ENCODE measurements around the gene GALNT10.

Gene GALNT10

DNA sequence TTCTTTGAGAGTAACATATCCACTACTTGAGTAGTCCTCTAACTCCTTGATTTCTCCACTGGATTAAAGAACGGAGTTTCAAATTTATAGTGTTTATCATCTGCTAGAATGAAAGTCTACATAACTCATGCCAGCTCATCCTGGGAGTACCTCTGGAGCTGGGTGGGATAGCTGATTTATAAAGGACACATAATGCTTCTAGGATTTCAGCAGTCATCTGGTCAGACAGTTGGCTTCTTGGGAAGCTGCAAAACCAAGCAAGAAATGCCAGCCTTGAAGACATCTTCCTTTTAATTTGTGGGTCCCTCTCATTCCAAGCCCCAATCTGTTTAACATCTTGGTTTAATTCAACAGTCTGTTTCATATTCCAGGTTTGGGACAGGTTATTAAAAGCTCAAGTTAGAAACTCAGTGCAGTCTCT lies 3.2 kb downstream of the GALNT10 start:
- TF ChIP-seq, protein P1, sequence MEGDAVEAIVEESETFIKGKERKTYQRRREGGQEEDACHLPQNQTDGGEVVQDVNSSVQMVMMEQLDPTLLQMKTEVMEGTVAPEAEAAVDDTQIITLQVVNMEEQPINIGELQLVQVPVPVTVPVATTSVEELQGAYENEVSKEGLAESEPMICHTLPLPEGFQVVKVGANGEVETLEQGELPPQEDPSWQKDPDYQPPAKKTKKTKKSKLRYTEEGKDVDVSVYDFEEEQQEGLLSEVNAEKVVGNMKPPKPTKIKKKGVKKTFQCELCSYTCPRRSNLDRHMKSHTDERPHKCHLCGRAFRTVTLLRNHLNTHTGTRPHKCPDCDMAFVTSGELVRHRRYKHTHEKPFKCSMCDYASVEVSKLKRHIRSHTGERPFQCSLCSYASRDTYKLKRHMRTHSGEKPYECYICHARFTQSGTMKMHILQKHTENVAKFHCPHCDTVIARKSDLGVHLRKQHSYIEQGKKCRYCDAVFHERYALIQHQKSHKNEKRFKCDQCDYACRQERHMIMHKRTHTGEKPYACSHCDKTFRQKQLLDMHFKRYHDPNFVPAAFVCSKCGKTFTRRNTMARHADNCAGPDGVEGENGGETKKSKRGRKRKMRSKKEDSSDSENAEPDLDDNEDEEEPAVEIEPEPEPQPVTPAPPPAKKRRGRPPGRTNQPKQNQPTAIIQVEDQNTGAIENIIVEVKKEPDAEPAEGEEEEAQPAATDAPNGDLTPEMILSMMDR (IDR thresholded peaks at IDR 0.05; ENCODE audit: low read depth, low read length): no peak
- H3K27me3 ChIP-seq (ENCODE audit: insufficient read depth, low read depth, severe bottlenecking): peaks cover 3% of the 10 kb centered on the region
- no peak for DNase-seq
- no peaks in the 10 kb centered on the region for H3K36me3 ChIP-seq
- no peaks in the 10 kb centered on the region for H3K9me3 ChIP-seq (ENCODE audit: severe bottlenecking)
- H3K4me3 ChIP-seq (ENCODE audit: low read depth, low read length): no peak overlapping the region
- H3K27ac ChIP-seq: no peak overlapping the region

DNA sequence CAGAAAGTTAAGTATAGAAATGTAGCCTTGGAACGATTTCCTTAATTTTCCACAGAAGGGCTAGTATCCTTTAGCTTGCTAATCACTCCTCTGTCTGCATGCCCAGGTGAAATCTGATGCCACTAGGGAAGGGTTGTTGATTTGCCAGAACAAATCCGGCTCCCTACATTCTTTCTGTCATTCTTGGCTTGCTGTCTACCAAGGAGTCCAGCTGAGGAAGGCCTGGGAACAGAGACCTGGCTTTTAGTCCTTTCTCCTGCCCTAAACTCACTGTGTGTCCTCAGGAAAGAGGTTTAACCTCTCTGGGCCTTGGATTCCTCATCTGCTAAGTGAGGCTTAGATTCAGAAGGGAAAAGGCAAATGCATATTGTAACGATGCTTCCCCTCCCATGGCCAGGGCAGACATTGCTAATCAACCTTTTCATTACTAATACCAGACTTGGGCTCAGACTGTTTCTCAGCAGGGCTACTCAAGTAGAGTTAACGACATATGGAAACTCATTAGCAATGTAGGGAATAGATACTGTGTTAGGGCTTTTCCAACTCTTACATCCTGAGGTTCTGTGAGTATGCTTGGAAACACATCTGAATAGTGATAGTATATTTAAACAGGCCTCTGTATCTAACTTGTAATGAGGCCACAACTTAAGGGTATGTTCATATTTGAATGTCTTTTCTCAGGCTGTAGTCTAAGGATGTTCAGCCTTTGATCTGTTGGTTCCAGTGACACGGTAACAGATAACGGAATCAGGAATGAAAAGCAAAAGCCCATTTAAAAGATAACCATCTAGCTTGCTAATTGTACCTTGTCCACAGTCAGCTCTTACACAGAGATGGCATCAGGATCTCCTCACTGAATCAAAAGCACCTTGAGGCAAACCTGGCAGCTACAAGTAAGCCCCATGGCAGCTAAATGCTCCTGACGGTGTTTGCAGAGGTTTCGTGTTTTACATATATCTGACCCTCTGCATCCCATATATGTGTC lies 4.1 kb downstream of the GALNT10 start:
- H3K27me3 ChIP-seq (ENCODE audit: insufficient read depth, low read depth, severe bottlenecking): peaks cover 3% of the 10 kb centered on the region
- H3K4me3 ChIP-seq (ENCODE audit: low read depth, low read length): no peak overlapping the region
- H3K36me3 ChIP-seq: no peaks in the 10 kb centered on the region
- no peaks in the 10 kb centered on the region for H3K9me3 ChIP-seq (ENCODE audit: severe bottlenecking)
- no peak overlapping the region for H3K27ac ChIP-seq
- TF ChIP-seq, protein P1 (IDR thresholded peaks at IDR 0.05; ENCODE audit: low read depth, low read length): no peak
- DNase-seq: no peak

DNA sequence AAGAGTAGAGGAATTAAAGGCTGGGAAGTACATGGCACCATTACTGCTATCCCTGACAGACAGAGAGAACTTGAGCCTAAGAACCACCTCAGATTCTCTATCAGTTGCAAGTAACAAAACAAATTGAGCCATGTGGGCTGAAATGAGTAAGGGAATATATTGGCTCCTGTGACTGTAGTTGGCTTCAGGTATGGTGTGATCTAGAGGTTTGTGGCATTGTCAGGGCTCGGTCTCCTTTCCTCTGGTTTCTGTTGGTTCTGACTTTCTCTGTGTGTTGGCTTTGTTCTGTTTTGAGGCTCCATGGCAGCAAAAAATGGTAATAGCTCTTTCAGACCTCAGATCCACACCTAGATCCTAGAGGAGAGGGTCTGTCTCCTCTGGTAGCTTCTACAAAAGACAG lies 5.7 kb downstream of the GALNT10 start:
- H3K27me3 ChIP-seq (ENCODE audit: insufficient read depth, low read depth, severe bottlenecking): no peaks in the 10 kb centered on the region
- DNase-seq: no peak
- no peak overlapping the region for H3K27ac ChIP-seq
- H3K4me3 ChIP-seq (ENCODE audit: low read depth, low read length): no peak overlapping the region
- TF ChIP-seq, protein P1 (IDR thresholded peaks at IDR 0.05; ENCODE audit: low read depth, low read length): no peak
- no peaks in the 10 kb centered on the region for H3K36me3 ChIP-seq
- H3K9me3 ChIP-seq (ENCODE audit: severe bottlenecking): no peaks in the 10 kb centered on the region

DNA sequence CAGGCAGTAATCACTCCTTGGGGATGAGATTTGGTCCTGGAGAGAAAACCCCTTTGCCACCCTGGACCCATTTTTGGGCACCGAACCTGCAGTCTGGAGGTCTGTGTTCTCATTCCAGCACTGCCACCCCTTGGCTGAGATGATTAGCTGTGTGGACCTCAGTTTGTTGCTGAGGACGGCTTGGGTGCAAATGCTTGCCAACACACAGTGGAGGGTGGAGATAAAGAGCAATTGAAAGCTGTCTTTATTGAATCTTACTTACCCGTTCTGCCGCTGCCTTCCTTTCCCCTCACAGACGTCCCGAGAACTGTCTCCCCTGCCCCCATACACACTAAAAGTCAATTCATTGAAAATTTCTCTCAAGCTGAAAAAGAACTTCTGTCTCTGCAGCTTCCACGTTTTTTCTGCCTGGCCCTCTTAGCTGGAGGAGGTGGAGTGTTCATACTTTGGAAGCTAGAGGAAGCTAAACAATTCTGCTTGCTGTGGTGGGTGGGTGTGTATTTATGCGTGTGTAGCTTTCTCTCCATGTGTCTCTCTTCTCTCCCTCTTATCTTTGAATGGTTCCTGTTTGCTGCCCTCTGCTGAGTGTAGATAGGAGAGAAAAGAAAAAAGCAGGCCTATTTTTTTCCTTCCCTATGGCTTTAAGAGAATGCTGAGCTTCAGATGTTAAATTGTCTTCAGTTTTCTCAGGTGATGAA lies 6.6 kb downstream of the GALNT10 start:
- TF ChIP-seq, protein P1 (IDR thresholded peaks at IDR 0.05; ENCODE audit: low read depth, low read length): 0 out of 2 replicates have a peak, but pooled peaks have one; percentile 13
- Histone ChIP-seq H3K27ac (no peak overlapping the region), H3K36me3 (no peaks in the 10 kb centered on the region), H3K27me3 (ENCODE audit: insufficient read depth, low read depth, severe bottlenecking) (no peaks in the 10 kb centered on the region), H3K4me3 (ENCODE audit: low read depth, low read length) (no peak overlapping the region), H3K9me3 (ENCODE audit: severe bottlenecking) (no peaks in the 10 kb centered on the region)
- no peak for DNase-seq

DNA sequence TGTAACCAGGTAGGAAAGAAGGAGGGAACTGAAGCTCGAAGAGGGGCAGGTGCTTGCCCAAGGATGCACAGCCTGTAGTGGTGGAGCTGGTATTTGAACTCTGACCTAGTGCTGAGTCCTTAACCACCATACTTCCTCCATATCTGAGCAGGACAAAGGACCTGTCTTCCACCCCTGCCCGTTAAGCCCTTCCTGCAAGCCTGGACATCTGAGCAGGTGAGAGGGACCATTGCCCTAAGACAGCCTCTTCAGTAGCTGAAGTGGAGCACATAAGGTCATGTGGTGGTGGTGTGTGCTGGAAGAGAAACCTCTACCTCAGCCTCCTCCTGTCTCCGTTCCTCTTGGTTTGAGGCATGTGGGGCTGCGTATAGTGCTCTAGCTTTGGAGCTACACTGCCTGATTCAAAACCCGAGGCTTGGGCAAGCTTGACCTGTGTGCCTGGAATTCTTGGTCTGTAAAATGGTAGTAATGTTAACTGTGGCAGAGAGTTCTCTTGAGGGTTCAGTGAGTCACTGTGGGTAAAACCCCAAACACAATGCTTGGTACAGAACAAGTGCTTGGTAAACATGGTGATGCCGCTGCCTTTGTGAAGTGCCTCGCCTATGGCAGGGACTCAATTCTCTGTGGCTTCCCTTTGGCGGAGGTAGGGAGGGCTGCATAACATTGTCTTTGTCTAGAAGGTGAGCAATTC lies 7.4 kb downstream of the GALNT10 start:
- TF ChIP-seq, protein P1 (IDR thresholded peaks at IDR 0.05; ENCODE audit: low read depth, low read length): no peak
- Histone ChIP-seq H3K27me3 (ENCODE audit: insufficient read depth, low read depth, severe bottlenecking) (no peaks in the 10 kb centered on the region), H3K9me3 (ENCODE audit: severe bottlenecking) (no peaks in the 10 kb centered on the region), H3K4me3 (ENCODE audit: low read depth, low read length) (no peak overlapping the region), H3K36me3 (no peaks in the 10 kb centered on the region), H3K27ac (no peak overlapping the region)
- no peak for DNase-seq

All from WERI-Rb-1 (cell line).